Measurements from ENCODE around the gene RRAGD. TPM values are rescaled to one million over a fixed set of nuclear protein-coding genes. Genes with fewer than 3 reads are reported as not detected.
A peak's percentile ranks its signal among the peaks of the same experiment; 100 is the strongest.

The RRAGD gene
- total RNA-seq, 1 donor from 2014 or later, result 3.8 TPM

- H3K4me1 Mint-ChIP-seq (ENCODE audit: low read depth, unreplicated experiment), result peaks cover 5% of the 10 kb centered on the region
- H3K4me2 ChIP-seq (ENCODE audit: low read length), result no peak overlapping the region
- H3K4me1 ChIP-seq (ENCODE audit: insufficient read depth, low read length), result peaks cover 13% of the 10 kb centered on the region
- TF ChIP-seq EZH2 (IDR thresholded peaks at IDR 0.05; ENCODE audit: insufficient read depth, low read length), result no peak
- no peaks in the 10 kb centered on the region for H4K20me1 ChIP-seq (ENCODE audit: insufficient read depth, low read length)
- DNase-seq (ENCODE audit: low read depth), result peak; percentile 52
- no peak overlapping the region for H3K9ac ChIP-seq (ENCODE audit: low read length)
- H3K79me2 ChIP-seq (ENCODE audit: insufficient read depth, low read length), result no peaks in the 10 kb centered on the region
- H3K27ac Mint-ChIP-seq (ENCODE audit: unreplicated experiment), result no peak overlapping the region
- no peak overlapping the region for H3K4me3 ChIP-seq (ENCODE audit: insufficient read depth, low read depth, low read length)
- H3K27me3 Mint-ChIP-seq (ENCODE audit: low read depth, unreplicated experiment), result peaks cover 22% of the 10 kb centered on the region
- H3K36me3 ChIP-seq (ENCODE audit: insufficient read depth, low read length), result no peaks in the 10 kb centered on the region
- no peak for FAIRE-seq
- H3K9me3 ChIP-seq (ENCODE audit: insufficient read depth, low read depth, low read length), result no peaks in the 10 kb centered on the region
- H2AFZ ChIP-seq (ENCODE audit: low read depth, low read length), result no peak overlapping the region
- peak overlapping the region; percentile 11 for H3K4me3 Mint-ChIP-seq (ENCODE audit: unreplicated experiment)
- H3K9me3 Mint-ChIP-seq (ENCODE audit: unreplicated experiment), result no peaks in the 10 kb centered on the region
- no peak overlapping the region for H3K27ac ChIP-seq (ENCODE audit: low read depth, low read length)
- H3K27me3 ChIP-seq (ENCODE audit: insufficient read depth, low read length), result peaks cover 9% of the 10 kb centered on the region
- no peaks in the 10 kb centered on the region for H3K36me3 Mint-ChIP-seq (ENCODE audit: low read depth, unreplicated experiment)
These were observed 18.3 kb upstream of the RRAGD start for GRCh38 chr6:89430201-89430962.

DNA sequence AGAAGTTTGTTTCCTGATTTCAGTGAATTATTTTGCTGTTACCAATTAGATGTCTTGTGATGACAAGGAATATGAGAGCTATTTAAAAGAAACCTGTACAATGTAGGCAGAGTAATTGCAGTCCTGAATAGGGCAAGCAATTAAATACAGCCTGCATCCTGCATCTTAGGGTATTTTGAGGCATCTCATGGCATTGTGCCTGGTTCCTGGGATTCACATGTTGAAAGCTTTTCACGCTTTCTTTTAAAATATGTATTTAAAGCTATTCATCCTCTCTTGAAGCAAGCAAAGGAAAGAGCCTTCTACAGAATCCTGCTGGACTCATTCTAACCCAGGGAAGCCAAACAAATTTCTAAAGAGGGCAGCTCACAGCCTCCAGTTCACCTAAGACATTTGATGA, 4.7 kb upstream of the RRAGD start:
- H3K27me3 Mint-ChIP-seq (ENCODE audit: low read depth, unreplicated experiment), result peaks cover 32% of the 10 kb centered on the region
- FAIRE-seq, result no peak

GRCh38 chr6:89415185-89415584, 3.1 kb upstream of the RRAGD start:
- FAIRE-seq, result no peak
- Mint-ChIP-seq H3K4me3 (ENCODE audit: unreplicated experiment) (no peak overlapping the region), H3K4me1 (ENCODE audit: low read depth, unreplicated experiment) (peaks cover 7% of the 10 kb centered on the region)

More for the DNA sequence above, 4.7 kb upstream of the RRAGD start:
- TF ChIP-seq EZH2 (IDR thresholded peaks at IDR 0.05; ENCODE audit: insufficient read depth, low read length) (no peak), CTCF (IDR thresholded peaks at IDR 0.05; ENCODE audit: insufficient read depth, low read depth, low read length) (no peak)
- Histone ChIP-seq H3K36me3 (ENCODE audit: insufficient read depth, low read length) (no peaks in the 10 kb centered on the region), H3K9me3 (ENCODE audit: insufficient read depth, low read depth, low read length) (no peaks in the 10 kb centered on the region), H3K4me1 (ENCODE audit: insufficient read depth, low read length) (peaks cover 6% of the 10 kb centered on the region), H3K79me2 (ENCODE audit: insufficient read depth, low read length) (no peaks in the 10 kb centered on the region), H3K9ac (ENCODE audit: low read length) (no peak overlapping the region), H3K4me3 (ENCODE audit: insufficient read depth, low read depth, low read length) (no peak overlapping the region), H3K4me2 (ENCODE audit: low read length) (no peak overlapping the region), H4K20me1 (ENCODE audit: insufficient read depth, low read length) (no peaks in the 10 kb centered on the region), H3K27me3 (ENCODE audit: insufficient read depth, low read length) (peaks cover 19% of the 10 kb centered on the region), H2AFZ (ENCODE audit: low read depth, low read length) (no peak overlapping the region), H3K27ac (ENCODE audit: low read depth, low read length) (no peak overlapping the region)
- Mint-ChIP-seq H3K36me3 (ENCODE audit: low read depth, unreplicated experiment) (no peaks in the 10 kb centered on the region), H3K4me3 (ENCODE audit: unreplicated experiment) (no peak overlapping the region), H3K27ac (ENCODE audit: unreplicated experiment) (no peak overlapping the region), H3K9me3 (ENCODE audit: unreplicated experiment) (no peaks in the 10 kb centered on the region), H3K4me1 (ENCODE audit: low read depth, unreplicated experiment) (peaks cover 5% of the 10 kb centered on the region)
- DNase-seq (ENCODE audit: low read depth), result no peak

More at GRCh38 chr6:89415185-89415584, 3.1 kb upstream of the RRAGD start:
- Histone ChIP-seq H4K20me1 (ENCODE audit: insufficient read depth, low read length) (no peaks in the 10 kb centered on the region), H3K9me3 (ENCODE audit: insufficient read depth, low read depth, low read length) (no peaks in the 10 kb centered on the region), H3K4me3 (ENCODE audit: insufficient read depth, low read depth, low read length) (no peak overlapping the region), H3K4me2 (ENCODE audit: low read length) (no peak overlapping the region), H3K27ac (ENCODE audit: low read depth, low read length) (no peak overlapping the region), H3K9ac (ENCODE audit: low read length) (no peak overlapping the region), H3K4me1 (ENCODE audit: insufficient read depth, low read length) (peaks cover 16% of the 10 kb centered on the region), H3K27me3 (ENCODE audit: insufficient read depth, low read length) (peaks cover 23% of the 10 kb centered on the region), H2AFZ (ENCODE audit: low read depth, low read length) (no peak overlapping the region), H3K36me3 (ENCODE audit: insufficient read depth, low read length) (no peaks in the 10 kb centered on the region), H3K79me2 (ENCODE audit: insufficient read depth, low read length) (no peaks in the 10 kb centered on the region)
- Mint-ChIP-seq H3K9me3 (ENCODE audit: unreplicated experiment) (no peaks in the 10 kb centered on the region), H3K27me3 (ENCODE audit: low read depth, unreplicated experiment) (peaks cover 35% of the 10 kb centered on the region), H3K27ac (ENCODE audit: unreplicated experiment) (peak overlapping the region; percentile 16), H3K36me3 (ENCODE audit: low read depth, unreplicated experiment) (no peaks in the 10 kb centered on the region)
- TF ChIP-seq EZH2 (IDR thresholded peaks at IDR 0.05; ENCODE audit: insufficient read depth, low read length), result no peak
- TF ChIP-seq CTCF (IDR thresholded peaks at IDR 0.05; ENCODE audit: insufficient read depth, low read depth, low read length), result no peak
- DNase-seq (ENCODE audit: low read depth), result no peak

Measured in astrocyte (in vitro differentiated cells and primary cell).